Glutamatergic neuron (in vitro differentiated cells): Measurements from ENCODE around the gene SNX12. TPM values are rescaled to one million over a fixed set of nuclear protein-coding genes. Genes with fewer than 3 reads are reported as not detected.

Experiments used
- DNase-seq: peaks from one replicate; pipeline ENCODE4 v3.0.0; 2022
- H3K27ac Mint-ChIP-seq: one replicate; pipeline ENCODE4 v1.8.0; 2020; ENCODE audit warnings: mild to moderate bottlenecking, mixed read lengths, inconsistent platforms; ENCODE audit not compliant: unreplicated experiment
- H3K27me3 Mint-ChIP-seq: one replicate; pipeline ENCODE4 v1.8.0; 2020; ENCODE audit warnings: mild to moderate bottlenecking, moderate library complexity, mixed read lengths, inconsistent platforms; ENCODE audit not compliant: unreplicated experiment
- H3K36me3 Mint-ChIP-seq: one replicate; pipeline ENCODE4 v1.8.0; 2020; ENCODE audit warnings: mild to moderate bottlenecking, mixed read lengths, inconsistent platforms; ENCODE audit not compliant: unreplicated experiment
- H3K4me1 Mint-ChIP-seq: one replicate; pipeline ENCODE4 v1.8.0; 2020; ENCODE audit warnings: mild to moderate bottlenecking, low read depth, mixed read lengths, inconsistent platforms; ENCODE audit not compliant: unreplicated experiment
- H3K4me3 Mint-ChIP-seq: one replicate; pipeline ENCODE4 v1.8.0; 2020; ENCODE audit warnings: mild to moderate bottlenecking, mixed read lengths, inconsistent platforms; ENCODE audit not compliant: unreplicated experiment
- H3K9me3 Mint-ChIP-seq: one replicate; pipeline ENCODE4 v1.8.0; 2020; ENCODE audit warnings: mild to moderate bottlenecking, moderate library complexity, mixed read lengths, inconsistent platforms; ENCODE audit not compliant: unreplicated experiment
- total RNA-seq: library from RNA; stranded (reverse); fragmentation: NEBNext Ultra II Directional; extraction: Animal tissue kit (Norgen Biotek cat#: 25700); gene quantifications from one replicate; pipeline ENCODE4 v1.2.1, GENCODE V29; 2021; ENCODE audit not compliant: unreplicated experiment
- TF ChIP-seq, protein P1 (sequence below): fragments of 200-600 bp; sonication (generic); IDR thresholded peaks from one replicate; pipeline ENCODE4 v1.5.0; 2021; ENCODE audit not compliant: partially characterized antibody, unreplicated experiment

Gene SNX12
- total RNA-seq, 1 donor from 2014 or later, result 86.5 TPM

DNA sequence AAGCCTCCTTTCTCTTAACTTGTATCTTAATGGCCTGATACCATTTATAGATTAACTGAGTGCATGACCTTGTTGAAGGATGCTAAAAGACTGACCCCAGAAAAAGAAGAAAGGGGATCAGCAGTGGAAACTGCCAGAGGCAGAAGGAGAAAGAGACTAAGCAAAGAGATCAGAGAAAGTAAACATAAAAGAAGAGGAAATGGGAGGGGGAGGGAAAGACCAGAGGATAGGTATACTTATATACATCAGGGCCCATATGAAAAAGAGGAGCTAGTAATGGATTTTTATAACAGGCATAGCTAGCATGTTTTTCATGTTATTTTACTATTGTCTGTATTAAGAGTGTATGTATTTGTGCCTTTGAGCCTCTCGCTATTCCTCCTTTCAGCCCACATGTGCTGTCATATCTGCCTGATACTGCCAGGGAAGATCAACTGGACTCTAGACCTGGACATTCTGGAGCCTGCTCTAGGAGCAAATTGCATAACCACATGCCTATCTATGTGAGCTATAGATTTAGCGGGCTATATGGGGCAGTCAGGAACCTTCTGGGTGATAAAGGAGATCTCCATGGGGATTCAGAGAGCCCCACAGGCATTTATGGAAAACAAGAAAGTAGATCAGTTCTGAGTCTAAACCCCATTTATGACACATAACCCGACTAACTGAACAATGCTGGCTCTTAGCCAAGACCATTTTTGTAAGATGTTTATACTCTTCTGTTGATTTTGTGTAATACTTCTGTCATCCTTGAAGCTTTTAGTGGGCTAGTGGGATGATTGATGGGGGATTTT lies 13.4 kb upstream of the SNX12 start:
- TF ChIP-seq, protein P1, sequence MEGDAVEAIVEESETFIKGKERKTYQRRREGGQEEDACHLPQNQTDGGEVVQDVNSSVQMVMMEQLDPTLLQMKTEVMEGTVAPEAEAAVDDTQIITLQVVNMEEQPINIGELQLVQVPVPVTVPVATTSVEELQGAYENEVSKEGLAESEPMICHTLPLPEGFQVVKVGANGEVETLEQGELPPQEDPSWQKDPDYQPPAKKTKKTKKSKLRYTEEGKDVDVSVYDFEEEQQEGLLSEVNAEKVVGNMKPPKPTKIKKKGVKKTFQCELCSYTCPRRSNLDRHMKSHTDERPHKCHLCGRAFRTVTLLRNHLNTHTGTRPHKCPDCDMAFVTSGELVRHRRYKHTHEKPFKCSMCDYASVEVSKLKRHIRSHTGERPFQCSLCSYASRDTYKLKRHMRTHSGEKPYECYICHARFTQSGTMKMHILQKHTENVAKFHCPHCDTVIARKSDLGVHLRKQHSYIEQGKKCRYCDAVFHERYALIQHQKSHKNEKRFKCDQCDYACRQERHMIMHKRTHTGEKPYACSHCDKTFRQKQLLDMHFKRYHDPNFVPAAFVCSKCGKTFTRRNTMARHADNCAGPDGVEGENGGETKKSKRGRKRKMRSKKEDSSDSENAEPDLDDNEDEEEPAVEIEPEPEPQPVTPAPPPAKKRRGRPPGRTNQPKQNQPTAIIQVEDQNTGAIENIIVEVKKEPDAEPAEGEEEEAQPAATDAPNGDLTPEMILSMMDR, result no peak
- Mint-ChIP-seq H3K36me3 (no peaks in the 10 kb centered on the region), H3K9me3 (peaks cover 3% of the 10 kb centered on the region), H3K4me3 (no peak overlapping the region), H3K27ac (no peak overlapping the region), H3K4me1 (no peaks in the 10 kb centered on the region), H3K27me3 (no peaks in the 10 kb centered on the region)
- no peak for DNase-seq

DNA sequence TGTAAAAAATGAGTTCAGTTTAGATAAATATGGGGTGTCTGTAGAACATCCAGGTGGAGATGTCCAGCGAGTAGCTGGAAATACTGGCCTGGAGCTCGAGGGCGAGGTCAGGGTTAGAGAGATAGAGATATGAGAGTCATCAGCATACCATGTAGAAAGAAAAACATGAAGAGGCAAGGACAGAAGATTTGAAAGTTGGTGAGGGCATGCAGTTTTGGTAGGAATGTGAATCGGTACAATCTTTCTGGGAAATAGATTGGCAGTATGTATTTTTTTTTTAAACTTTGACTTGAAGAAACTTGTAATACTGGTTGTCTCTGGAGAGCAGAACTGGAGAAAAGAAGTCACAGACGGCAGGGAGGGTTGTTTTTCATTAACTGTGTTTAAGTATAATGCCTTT lies 2.4 kb upstream of the SNX12 start:
- peaks cover 4% of the 10 kb centered on the region for H3K9me3 Mint-ChIP-seq
- no peak overlapping the region for H3K4me3 Mint-ChIP-seq
- H3K27me3 Mint-ChIP-seq, result peaks cover 6% of the 10 kb centered on the region
- TF ChIP-seq, protein P1, result no peak
- DNase-seq, result no peak
- H3K4me1 Mint-ChIP-seq, result peaks cover 4% of the 10 kb centered on the region
- no peaks in the 10 kb centered on the region for H3K36me3 Mint-ChIP-seq
- no peak overlapping the region for H3K27ac Mint-ChIP-seq

DNA sequence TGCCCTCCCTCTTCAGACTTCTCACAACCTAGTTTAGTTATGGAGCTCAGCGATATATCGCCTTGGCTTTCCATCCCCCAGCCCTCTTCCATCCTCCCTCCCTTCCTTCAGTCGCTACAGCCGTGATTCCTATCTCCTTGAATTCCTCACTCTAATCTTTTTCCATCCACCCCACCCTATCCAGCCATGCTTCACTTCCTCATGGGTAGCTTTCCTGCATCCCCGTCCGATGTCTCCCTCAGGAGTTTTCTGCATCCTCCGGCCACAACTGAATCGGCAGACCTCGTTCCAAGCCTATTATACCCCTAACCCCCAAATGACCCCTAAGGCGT lies 456 bp downstream of the SNX12 start:
- Mint-ChIP-seq H3K9me3 (peaks cover 4% of the 10 kb centered on the region), H3K4me1 (peaks cover 6% of the 10 kb centered on the region), H3K27ac (peak overlapping the region; percentile 85), H3K27me3 (peaks cover 5% of the 10 kb centered on the region), H3K36me3 (no peaks in the 10 kb centered on the region), H3K4me3 (peak overlapping the region; percentile 96)
- DNase-seq, result no peak
- TF ChIP-seq, protein P1, result no peak

DNA sequence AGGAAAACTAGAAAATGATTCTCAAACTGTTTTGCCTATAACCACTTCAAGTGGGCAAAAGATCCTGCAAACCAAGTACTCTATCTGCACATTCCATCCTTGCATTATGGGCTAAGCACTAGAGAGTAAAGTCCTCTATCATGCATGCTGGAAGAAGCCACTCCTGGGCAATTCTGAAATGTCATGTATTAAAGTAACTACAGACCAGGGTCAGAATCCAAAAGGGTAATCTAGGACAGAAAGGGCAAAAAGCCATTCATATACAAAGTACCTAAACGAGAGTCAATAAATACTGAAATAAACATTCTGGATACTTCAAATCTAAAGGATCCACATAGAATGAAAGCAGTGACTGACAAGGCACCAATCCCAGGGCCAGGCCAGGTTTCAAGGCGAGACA lies 1.0 kb downstream of the SNX12 start:
- TF ChIP-seq, protein P1, result no peak
- Mint-ChIP-seq H3K27ac (no peak overlapping the region), H3K4me1 (peaks cover 6% of the 10 kb centered on the region), H3K9me3 (peaks cover 4% of the 10 kb centered on the region), H3K4me3 (peak overlapping the region; percentile 96), H3K36me3 (no peaks in the 10 kb centered on the region), H3K27me3 (peaks cover 5% of the 10 kb centered on the region)
- DNase-seq, result no peak

DNA sequence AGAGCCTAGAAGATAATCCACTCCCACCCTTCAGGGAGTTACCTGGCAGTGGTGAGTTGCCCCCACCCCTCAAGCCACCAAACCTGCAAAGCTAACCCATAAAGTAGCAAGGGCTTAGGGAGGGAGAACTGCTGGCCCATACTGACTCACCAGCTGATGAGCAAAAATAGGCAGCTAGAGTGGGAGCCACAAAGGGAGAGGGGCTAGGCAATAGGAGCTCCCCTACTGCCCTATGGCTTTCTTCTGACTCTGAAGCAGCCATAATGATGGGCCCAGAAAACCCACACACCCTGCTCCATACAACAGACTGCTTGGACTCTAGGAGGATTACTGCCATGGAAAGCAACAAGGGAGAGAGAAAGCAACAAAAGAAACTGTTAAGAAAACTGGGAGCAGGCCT lies 8.0 kb downstream of the SNX12 start:
- no peak for DNase-seq
- no peak overlapping the region for H3K27ac Mint-ChIP-seq
- no peaks in the 10 kb centered on the region for H3K36me3 Mint-ChIP-seq
- peaks cover 2% of the 10 kb centered on the region for H3K9me3 Mint-ChIP-seq
- no peaks in the 10 kb centered on the region for H3K27me3 Mint-ChIP-seq
- H3K4me1 Mint-ChIP-seq, result peaks cover 2% of the 10 kb centered on the region
- TF ChIP-seq, protein P1, result no peak
- H3K4me3 Mint-ChIP-seq, result no peak overlapping the region
